Esophagus squamous epithelium (tissue), 4 donors: Measurements from ENCODE around the gene COMMD3.

ENCODE experiments used
- POLR2A ChIP-seq, 4 donors: fragments of 450-650 bp; IDR thresholded peaks; one replicate each; pipeline ENCODE4 v1.6.1; 2017; ENCODE audit warnings: antibody characterized with exemption in 4 of 4, mild to moderate bottlenecking in 4 of 4, moderate library complexity in 3 of 4
- TF ChIP-seq, protein P1 (sequence below), 6 experiments: fragments of 450-650 bp in 4 of 6; fragments of 200-600 bp in 2 of 6; sonication (generic) in 2 of 6; IDR thresholded peaks; one replicate each; pipeline ENCODE4 v1.5.1; 2016 to 2019; ENCODE audit warnings: antibody characterized with exemption in 6 of 6, mild to moderate bottlenecking in 4 of 6, moderate library complexity in 4 of 6

DNA sequence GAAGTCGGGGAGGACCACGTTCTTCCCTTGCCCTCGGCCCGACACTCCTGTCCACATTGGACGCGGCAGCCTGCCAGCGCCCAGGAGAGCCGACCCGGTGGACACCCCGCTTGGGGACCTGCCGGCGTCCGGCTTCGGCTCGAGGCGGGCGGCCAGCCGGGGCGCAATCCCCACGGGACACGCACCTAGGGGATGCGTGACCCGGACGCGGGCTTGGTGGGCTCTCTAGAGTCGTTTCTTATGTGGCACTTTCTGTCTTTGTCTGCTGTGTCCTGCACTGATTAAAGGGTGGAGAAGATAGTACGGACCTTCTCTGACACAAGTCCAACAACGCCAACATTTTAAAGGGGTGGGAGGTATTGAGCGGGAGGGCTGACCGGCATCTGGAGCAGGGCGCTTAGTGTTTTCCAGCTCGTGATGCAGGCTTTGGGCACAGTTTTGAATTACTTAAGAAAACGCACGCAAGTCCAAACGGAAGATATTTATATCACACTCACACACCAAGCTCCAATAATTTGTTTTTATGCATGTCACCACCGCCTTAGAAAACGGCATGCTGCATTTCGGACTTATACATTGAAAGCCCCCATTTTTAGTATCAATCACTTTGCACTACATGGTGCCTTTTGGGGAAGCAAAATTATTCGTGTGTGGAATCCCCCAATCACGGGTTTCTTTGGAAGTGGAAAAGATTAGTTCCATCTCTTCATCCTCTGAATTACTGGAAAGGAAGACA is 25.2 kb downstream of the COMMD3 start:
- TF ChIP-seq, protein P1, sequence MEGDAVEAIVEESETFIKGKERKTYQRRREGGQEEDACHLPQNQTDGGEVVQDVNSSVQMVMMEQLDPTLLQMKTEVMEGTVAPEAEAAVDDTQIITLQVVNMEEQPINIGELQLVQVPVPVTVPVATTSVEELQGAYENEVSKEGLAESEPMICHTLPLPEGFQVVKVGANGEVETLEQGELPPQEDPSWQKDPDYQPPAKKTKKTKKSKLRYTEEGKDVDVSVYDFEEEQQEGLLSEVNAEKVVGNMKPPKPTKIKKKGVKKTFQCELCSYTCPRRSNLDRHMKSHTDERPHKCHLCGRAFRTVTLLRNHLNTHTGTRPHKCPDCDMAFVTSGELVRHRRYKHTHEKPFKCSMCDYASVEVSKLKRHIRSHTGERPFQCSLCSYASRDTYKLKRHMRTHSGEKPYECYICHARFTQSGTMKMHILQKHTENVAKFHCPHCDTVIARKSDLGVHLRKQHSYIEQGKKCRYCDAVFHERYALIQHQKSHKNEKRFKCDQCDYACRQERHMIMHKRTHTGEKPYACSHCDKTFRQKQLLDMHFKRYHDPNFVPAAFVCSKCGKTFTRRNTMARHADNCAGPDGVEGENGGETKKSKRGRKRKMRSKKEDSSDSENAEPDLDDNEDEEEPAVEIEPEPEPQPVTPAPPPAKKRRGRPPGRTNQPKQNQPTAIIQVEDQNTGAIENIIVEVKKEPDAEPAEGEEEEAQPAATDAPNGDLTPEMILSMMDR (IDR thresholded peaks at IDR 0.05): no peak
- no peak for TF ChIP-seq POLR2A (IDR thresholded peaks at IDR 0.05)
